H9 (cell line): ENCODE data around the gene XRN2. TPM values are rescaled to one million over a fixed set of nuclear protein-coding genes. Genes with fewer than 3 reads are reported as not detected.

Source experiments
- DNase-seq: peaks from one replicate; pipeline ENCODE4 v3.0.0-alpha.2; 2017
- H2AFZ ChIP-seq: one replicate; pipeline ENCODE4 v1.6.1; 2013; ENCODE audit warnings: mild to moderate bottlenecking, low read length, control low read depth, moderate library complexity
- H2AK5ac ChIP-seq: 2 replicates; pipeline ENCODE4 v1.6.1; 2013; ENCODE audit warnings: low read length, control low read depth, mixed read lengths; ENCODE audit not compliant: insufficient read length
- H2BK120ac ChIP-seq: one replicate; pipeline ENCODE4 v1.6.1; 2013; ENCODE audit warnings: low read depth, mild to moderate bottlenecking, low read length, control low read depth, inconsistent platforms; ENCODE audit not compliant: poor library complexity, severe bottlenecking
- H2BK12ac ChIP-seq: 2 replicates; pipeline ENCODE4 v1.6.1; 2013; ENCODE audit warnings: low read length, control low read depth, mixed read lengths, low read depth; ENCODE audit not compliant: insufficient read length
- H2BK15ac ChIP-seq: 2 replicates; pipeline ENCODE4 v1.6.1; 2013; ENCODE audit warnings: low read depth, low read length, control low read depth
- H2BK20ac ChIP-seq: one replicate; pipeline ENCODE4 v1.6.1; 2013; ENCODE audit warnings: low read depth, mild to moderate bottlenecking, low read length, control low read depth, inconsistent platforms; ENCODE audit not compliant: poor library complexity, severe bottlenecking
- H2BK5ac ChIP-seq: 2 replicates; pipeline ENCODE4 v1.6.1; 2013; ENCODE audit warnings: low read length, control low read depth, mixed read lengths; ENCODE audit not compliant: insufficient read length
- H3K14ac ChIP-seq: 2 replicates; pipeline ENCODE4 v1.6.1; 2013; ENCODE audit warnings: low read length, control low read depth; ENCODE audit not compliant: insufficient read depth
- H3K18ac ChIP-seq: 2 replicates; pipeline ENCODE4 v1.6.1; 2013; ENCODE audit warnings: low read depth, mild to moderate bottlenecking, mixed read lengths, low read length, control low read depth; ENCODE audit not compliant: insufficient read length
- H3K23ac ChIP-seq: 2 replicates; pipeline ENCODE4 v1.6.1; 2013; ENCODE audit warnings: low read length, control low read depth, mixed read lengths, low read depth; ENCODE audit not compliant: insufficient read length
- H3K23me2 ChIP-seq: 2 replicates; pipeline ENCODE4 v1.6.1; 2013; ENCODE audit warnings: low read depth, mild to moderate bottlenecking, mixed read lengths, low read length, control low read depth; ENCODE audit not compliant: insufficient read length, poor library complexity, severe bottlenecking
- H3K27ac ChIP-seq: 2 replicates; pipeline ENCODE4 v1.5.1; 2013; ENCODE audit warnings: low read length, control low read depth, mixed read lengths, low read depth; ENCODE audit not compliant: insufficient read length
- H3K27me3 ChIP-seq: 2 replicates; pipeline ENCODE4 v1.6.1; 2013; ENCODE audit warnings: low read length, control low read depth, inconsistent platforms; ENCODE audit not compliant: insufficient read depth
- H3K4ac ChIP-seq: 2 replicates; pipeline ENCODE4 v1.6.1; 2013; ENCODE audit warnings: low read depth, mild to moderate bottlenecking, control low read depth, inconsistent platforms, low read length, moderate library complexity
- H3K4me1 ChIP-seq: 2 replicates; pipeline ENCODE4 v1.6.1; 2013; ENCODE audit warnings: low read length, control low read depth, inconsistent platforms; ENCODE audit not compliant: insufficient read depth
- H3K4me2 ChIP-seq: 2 replicates; pipeline ENCODE4 v1.6.1; 2013; ENCODE audit warnings: low read length, control low read depth, mixed read lengths; ENCODE audit not compliant: insufficient read length, insufficient read depth
- H3K56ac ChIP-seq: 2 replicates; pipeline ENCODE4 v1.6.1; 2013; ENCODE audit warnings: low read depth, mild to moderate bottlenecking, mixed read lengths, low read length, control low read depth; ENCODE audit not compliant: insufficient read length
- H3K79me1 ChIP-seq: 2 replicates; pipeline ENCODE4 v1.6.1; 2013; ENCODE audit warnings: low read depth, mild to moderate bottlenecking, moderate library complexity, low read length, control low read depth, inconsistent platforms; ENCODE audit not compliant: insufficient read depth, poor library complexity, severe bottlenecking
- H3K79me2 ChIP-seq: 2 replicates; pipeline ENCODE4 v1.6.1; 2013; ENCODE audit warnings: low read length, control low read depth, inconsistent platforms; ENCODE audit not compliant: insufficient read depth
- H3K9ac ChIP-seq: 2 replicates; pipeline ENCODE4 v1.6.1; 2013; ENCODE audit warnings: low read length, control low read depth, mixed read lengths; ENCODE audit not compliant: insufficient read length; ENCODE audit errors: extremely low read depth
- H3K9me3 ChIP-seq: one replicate; pipeline ENCODE4 v1.6.1; 2013; ENCODE audit warnings: low read depth, low read length, inconsistent platforms; ENCODE audit not compliant: control insufficient read depth
- H3T11ph ChIP-seq: one replicate; pipeline ENCODE4 v1.6.1; 2013; ENCODE audit warnings: mild to moderate bottlenecking, low read length, control low read depth, inconsistent platforms
- H4K20me1 ChIP-seq: one replicate; pipeline ENCODE4 v1.6.1; 2013; ENCODE audit not compliant: control insufficient read depth, insufficient read length, insufficient read depth
- H4K5ac ChIP-seq: 2 replicates; pipeline ENCODE4 v1.6.1; 2013; ENCODE audit warnings: low read depth, mild to moderate bottlenecking, mixed read lengths, low read length, control low read depth; ENCODE audit not compliant: insufficient read length
- H4K8ac ChIP-seq: replicated peaks from 2 replicates; pipeline ENCODE4 v1.6.1; 2013; ENCODE audit warnings: low read length, control low read depth, mixed read lengths, low read depth; ENCODE audit not compliant: insufficient read length
- H4K91ac ChIP-seq: 2 replicates; pipeline ENCODE4 v1.6.1; 2013; ENCODE audit warnings: low read depth, mild to moderate bottlenecking, moderate library complexity, mixed read lengths, low read length, control low read depth; ENCODE audit not compliant: insufficient read length
- H3K27ac Mint-ChIP-seq, 3 experiments: 2 replicates in 2 of 3; 3 replicates in 1 of 3; pipeline ENCODE4 v1.8.0; 2020 to 2021; ENCODE audit warnings: mixed read lengths in 3 of 3, mild to moderate bottlenecking in 1 of 3, moderate library complexity in 1 of 3
- H3K27me3 Mint-ChIP-seq: 2 replicates; pipeline ENCODE4 v1.8.0; 2021; ENCODE audit warnings: low read depth, mild to moderate bottlenecking, moderate library complexity, mixed read lengths
- H3K36me3 Mint-ChIP-seq, 3 experiments: 2 replicates in 2 of 3; 3 replicates in 1 of 3; pipeline ENCODE4 v1.8.0; 2020 to 2021; ENCODE audit warnings: low read depth in 3 of 3, mixed read lengths in 3 of 3; ENCODE audit not compliant: insufficient read depth in 1 of 3
- H3K4me1 Mint-ChIP-seq, 2 experiments: 2 replicates each; pipeline ENCODE4 v1.8.0; 2020; ENCODE audit warnings: mixed read lengths in 2 of 2
- H3K4me3 Mint-ChIP-seq, 2 experiments: 2 replicates in 1 of 2; 3 replicates in 1 of 2; pipeline ENCODE4 v1.8.0; 2020 to 2021; ENCODE audit warnings: mild to moderate bottlenecking in 2 of 2, mixed read lengths in 2 of 2, moderate library complexity in 1 of 2
- H3K9me3 Mint-ChIP-seq, 2 experiments: 2 replicates in 1 of 2; 3 replicates in 1 of 2; pipeline ENCODE4 v1.8.0; 2020; ENCODE audit warnings: mild to moderate bottlenecking in 2 of 2, mixed read lengths in 2 of 2, moderate library complexity in 1 of 2
- CTCF ChIP-seq: fragments of 200-600 bp; sonication (generic); conservative IDR thresholded peaks from 3 replicates; pipeline ENCODE4 v1.8.0; 2021; ENCODE audit warnings: antibody characterized with exemption, mild to moderate bottlenecking
- WGBS: extraction: QIAGEN DNeasy Blood & Tissue Kit; methylation state at CpG from one replicate; pipeline ENCODE4 v1.1.7; 2013; ENCODE audit warnings: missing lambda C conversion rate, low lambda C conversion rate, mixed read lengths; ENCODE audit not compliant: insufficient read length; ENCODE audit errors: extremely low coverage; 5-methylcytosine and 5-hydroxymethylcytosine counted together
- total RNA-seq: library from RNA; stranded (reverse); gene quantifications from 2 replicates; pipeline ENCODE4 v1.2.1, GENCODE V29; 2021

Gene XRN2
- total RNA-seq, 1 experiment from 2014 or later = 96.7 TPM

- no peak overlapping the region for H3K4me3 Mint-ChIP-seq
- H3K27me3 Mint-ChIP-seq = no peaks in the 10 kb centered on the region
These were observed 12.0 kb downstream of the XRN2 start for GRCh38 chr20:21315138-21315537.

More at GRCh38 chr20:21315138-21315537, 12.0 kb downstream of the XRN2 start:
- Histone ChIP-seq H3K14ac (no peak overlapping the region), H3K4me1 (0 out of 2 replicates have a peak, but pooled peaks cover 3% of the 10 kb centered on the region), H2BK120ac (no peak overlapping the region), H3K18ac (no peak overlapping the region), H3K9me3 (no peaks in the 10 kb centered on the region), H3T11ph (no peak overlapping the region), H3K9ac (no peak overlapping the region), H2BK15ac (no peak overlapping the region), H4K8ac (no peak overlapping the region), H2BK20ac (no peak overlapping the region), H3K79me2 (peaks cover 66% of the 10 kb centered on the region), H2BK5ac (no peak overlapping the region), H2BK12ac (no peak overlapping the region), H3K27me3 (no peaks in the 10 kb centered on the region), H3K27ac (no peak overlapping the region), H2AK5ac (no peak overlapping the region), H3K23ac (no peak overlapping the region), H3K4ac (no peak overlapping the region), H3K23me2 (no peaks in the 10 kb centered on the region), H2AFZ (no peak overlapping the region), H4K91ac (no peak overlapping the region), H3K4me2 (no peak overlapping the region), H4K20me1 (no peaks in the 10 kb centered on the region), H4K5ac (no peak overlapping the region), H3K79me1 (no peaks in the 10 kb centered on the region), H3K56ac (no peak overlapping the region)
- no peak overlapping the region; a peak in 1 of 7 replicates for H3K27ac Mint-ChIP-seq
- peaks cover 0 to 2% of the 10 kb centered on the region in 2 experiments; a peak in 1 of 5 replicates for H3K9me3 Mint-ChIP-seq
- H3K4me1 Mint-ChIP-seq = peaks cover 31 to 35% of the 10 kb centered on the region in 2 experiments
- H3K36me3 Mint-ChIP-seq = peaks cover 0 to 6% (median 2%) of the 10 kb centered on the region in 3 experiments; a peak in 4 of 7 replicates
- TF ChIP-seq CTCF = no peak
- DNase-seq = no peak
- WGBS = no CpG with 5 or more reads among the region's 4 CpGs
